ENCODE measurements around the gene UXT. TPM values are rescaled to one million over a fixed set of nuclear protein-coding genes. Genes with fewer than 3 reads are reported as not detected.
"Not testable (repeated sequence)": the region's sequence is repeated elsewhere in the genome, so short reads cannot be mapped to it uniquely, and the experiment has no call there.

The UXT gene
- total and polyA plus RNA-seq, 2 donors: 65.8 to 133 TPM

GRCh38 chrX:47619486-47620302 lies 39.3 kb downstream of the UXT start, which contains the start of gene SYN1:
Gene SYN1, minus strand, starts transcription at chrX:47619857. Its CDS starts 129 bp downstream, at chrX:47619728.
- 1% methylated on average over 87 of the region's 88 CpGs for WGBS
- Histone ChIP-seq H3K27ac (ENCODE audit: low read depth) (no peak within 1 kb of the TSS), H3K4me3 (ENCODE audit: low read depth, low read length) (peak within 1 kb of the TSS; percentile 22), H3K36me3 (ENCODE audit: insufficient read depth) (no peaks in the 10 kb centered on the region), H3K4me1 (ENCODE audit: insufficient read depth) (no peaks in the 10 kb centered on the region)
- DNase-seq (ENCODE audit: extremely low spot score): peak; percentile 26

- Histone ChIP-seq H3K36me3 (ENCODE audit: insufficient read depth) (no peaks in the 10 kb centered on the region), H3K4me1 (ENCODE audit: insufficient read depth) (no peaks in the 10 kb centered on the region), H3K27ac (ENCODE audit: low read depth) (no peak overlapping the region), H3K4me3 (ENCODE audit: low read depth, low read length) (no peak overlapping the region)
- WGBS: 25% methylated on average over 32 of the region's 32 CpGs
- no peak for DNase-seq (ENCODE audit: extremely low spot score)
Observed at GRCh38 chrX:47618923-47619485, 40.0 kb downstream of the UXT start.

- 62% methylated on average over 5 of the region's 5 CpGs for WGBS
- no peak overlapping the region for H3K4me3 ChIP-seq (ENCODE audit: low read depth, low read length)
- no peaks in the 10 kb centered on the region for H3K4me1 ChIP-seq (ENCODE audit: insufficient read depth)
- no peak overlapping the region for H3K27ac ChIP-seq (ENCODE audit: low read depth)
- no peaks in the 10 kb centered on the region for H3K36me3 ChIP-seq (ENCODE audit: insufficient read depth)
- no peak for DNase-seq (ENCODE audit: extremely low spot score)
Observed at GRCh38 chrX:47614618-47615017, 44.4 kb downstream of the UXT start.

- Histone ChIP-seq H3K36me3 (ENCODE audit: insufficient read depth) (no peaks in the 10 kb centered on the region), H3K4me1 (ENCODE audit: insufficient read depth) (no peaks in the 10 kb centered on the region), H3K27ac (ENCODE audit: low read depth) (no peak overlapping the region), H3K4me3 (ENCODE audit: low read depth, low read length) (no peak overlapping the region)
- DNase-seq (ENCODE audit: extremely low spot score): no peak
- 90% methylated on average over 8 of the region's 8 CpGs for WGBS
Observed at GRCh38 chrX:47613082-47613481, 45.9 kb downstream of the UXT start.

- no peak overlapping the region for H3K27ac ChIP-seq (ENCODE audit: low read depth)
- no peaks in the 10 kb centered on the region for H3K36me3 ChIP-seq (ENCODE audit: insufficient read depth)
- DNase-seq (ENCODE audit: extremely low spot score): no peak
- no peak overlapping the region for H3K4me3 ChIP-seq (ENCODE audit: low read depth, low read length)
- H3K4me1 ChIP-seq (ENCODE audit: insufficient read depth): no peaks in the 10 kb centered on the region
Observed at GRCh38 chrX:47612418-47612817, 46.6 kb downstream of the UXT start.

GRCh38 chrX:47611926-47612325 lies 47.1 kb downstream of the UXT start:
- Histone ChIP-seq H3K27ac (ENCODE audit: low read depth) (no peak overlapping the region), H3K4me3 (ENCODE audit: low read depth, low read length) (no peak overlapping the region), H3K4me1 (ENCODE audit: insufficient read depth) (no peaks in the 10 kb centered on the region), H3K36me3 (ENCODE audit: insufficient read depth) (no peaks in the 10 kb centered on the region)
- WGBS: 85% methylated on average over 2 of the region's 2 CpGs
- DNase-seq (ENCODE audit: extremely low spot score): no peak

- H3K27ac ChIP-seq (ENCODE audit: low read depth): no peak overlapping the region
- no peak overlapping the region for H3K4me3 ChIP-seq (ENCODE audit: low read depth, low read length)
- H3K4me1 ChIP-seq (ENCODE audit: insufficient read depth): no peaks in the 10 kb centered on the region
- no peak for DNase-seq (ENCODE audit: extremely low spot score)
- WGBS: 93% methylated on average over 2 of the region's 2 CpGs
- H3K36me3 ChIP-seq (ENCODE audit: insufficient read depth): no peaks in the 10 kb centered on the region
Observed at GRCh38 chrX:47611489-47611888, 47.5 kb downstream of the UXT start.

GRCh38 chrX:47610511-47610910 lies 48.5 kb downstream of the UXT start:
- H3K4me3 ChIP-seq (ENCODE audit: low read depth, low read length): no peak overlapping the region
- no peaks in the 10 kb centered on the region for H3K4me1 ChIP-seq (ENCODE audit: insufficient read depth)
- DNase-seq (ENCODE audit: extremely low spot score): no peak
- H3K27ac ChIP-seq (ENCODE audit: low read depth): no peak overlapping the region
- WGBS: 63% methylated on average over 4 of the region's 4 CpGs
- H3K36me3 ChIP-seq (ENCODE audit: insufficient read depth): no peaks in the 10 kb centered on the region

- DNase-seq (ENCODE audit: extremely low spot score): no peak
- 39% methylated on average over 9 of the region's 9 CpGs for WGBS
- Histone ChIP-seq H3K36me3 (ENCODE audit: insufficient read depth) (no peaks in the 10 kb centered on the region), H3K27ac (ENCODE audit: low read depth) (no peak overlapping the region), H3K4me1 (ENCODE audit: insufficient read depth) (no peaks in the 10 kb centered on the region), H3K4me3 (ENCODE audit: low read depth, low read length) (no peak overlapping the region)
Observed at GRCh38 chrX:47608130-47608810, 50.7 kb downstream of the UXT start.

- H3K36me3 ChIP-seq (ENCODE audit: insufficient read depth): no peaks in the 10 kb centered on the region
- DNase-seq (ENCODE audit: extremely low spot score): no peak
- no peak overlapping the region for H3K27ac ChIP-seq (ENCODE audit: low read depth)
- no peaks in the 10 kb centered on the region for H3K4me1 ChIP-seq (ENCODE audit: insufficient read depth)
- no peak overlapping the region for H3K4me3 ChIP-seq (ENCODE audit: low read depth, low read length)
Observed at GRCh38 chrX:47607091-47607490, 51.9 kb downstream of the UXT start.

GRCh38 chrX:47605024-47605423 lies 54.0 kb downstream of the UXT start:
- Histone ChIP-seq H3K4me3 (ENCODE audit: low read depth, low read length) (no peak overlapping the region), H3K27ac (ENCODE audit: low read depth) (no peak overlapping the region), H3K36me3 (ENCODE audit: insufficient read depth) (no peaks in the 10 kb centered on the region), H3K4me1 (ENCODE audit: insufficient read depth) (no peaks in the 10 kb centered on the region)
- 59% methylated on average over 9 of the region's 9 CpGs for WGBS
- DNase-seq (ENCODE audit: extremely low spot score): no peak

- WGBS: 96% methylated on average over 4 of the region's 4 CpGs
Observed at GRCh38 chrX:47603125-47603524, 55.9 kb downstream of the UXT start.

More at GRCh38 chrX:47603125-47603524, 55.9 kb downstream of the UXT start:
- not testable (repeated sequence) for H3K36me3 ChIP-seq (ENCODE audit: insufficient read depth); H3K27ac ChIP-seq (ENCODE audit: low read depth); H3K4me3 ChIP-seq (ENCODE audit: low read depth, low read length); DNase-seq (ENCODE audit: extremely low spot score); H3K4me1 ChIP-seq (ENCODE audit: insufficient read depth)

Data from urinary bladder (tissue), 4 donors.